Right atrium auricular region (tissue), 2 donors: Measurements from ENCODE around the gene ETHE1. TPM values are rescaled to one million over a fixed set of nuclear protein-coding genes. Genes with fewer than 3 reads are reported as not detected.

ENCODE experiments used
- DNase-seq: peaks from one replicate; pipeline ENCODE4 v3.0.0-alpha.2; 2019; ENCODE audit warnings: low spot score
- H3K27ac ChIP-seq, 2 donors: fragments of 200-600 bp; sonication (generic); 1 replicate in 1 of 2; 2 replicates in 1 of 2; pipeline ENCODE4 v1.5.1; 2016 to 2019
- H3K27me3 ChIP-seq, 2 donors: fragments of 200-600 bp; sonication (generic); one replicate each; pipeline versions ENCODE4 v1.5.1 to v1.6.0; 2017 to 2019
- H3K36me3 ChIP-seq: fragments of 200-600 bp; sonication (generic); one replicate; pipeline ENCODE4 v1.5.1; 2016
- H3K4me1 ChIP-seq, 2 donors: fragments of 200-600 bp; sonication (generic); one replicate each; pipeline versions ENCODE4 v1.5.1 to v1.6.0; 2017 to 2019
- H3K4me3 ChIP-seq, 2 donors: fragments of 200-600 bp; sonication (generic); 1 replicate in 1 of 2; 2 replicates in 1 of 2; pipeline ENCODE4 v1.5.1; 2017 to 2019; ENCODE audit warnings: mild to moderate bottlenecking in 1 of 2, moderate library complexity in 1 of 2
- H3K9me3 ChIP-seq, 2 donors: fragments of 200-600 bp; sonication (generic); one replicate each; pipeline ENCODE4 v1.5.1; 2019
- CTCF ChIP-seq, 2 donors: fragments of 200-600 bp; sonication (generic); IDR thresholded peaks; one replicate each; pipeline ENCODE4 v1.5.1; 2019; ENCODE audit warnings: antibody characterized with exemption in 2 of 2
- total RNA-seq, 2 donors: library from RNA; depleted of rRNA; stranded (reverse); fragments of >200 nt; gene quantifications; one replicate each; pipeline ENCODE4 v1.1.0, GENCODE V29; 2016

ETHE1 gene
- total RNA-seq, 2 donors from 2014 or later = 17.9 to 25.4 TPM

GRCh38 chr19:43546581-43546980, 19.6 kb upstream of the ETHE1 start:
- TF ChIP-seq CTCF (IDR thresholded peaks at IDR 0.05) = no peak
- H3K4me1 ChIP-seq = no peaks in the 10 kb centered on the region
- no peak for DNase-seq
- no peak overlapping the region for H3K4me3 ChIP-seq
- H3K9me3 ChIP-seq = no peaks in the 10 kb centered on the region
- H3K27me3 ChIP-seq = no peaks in the 10 kb centered on the region
- peaks cover 50% of the 10 kb centered on the region for H3K36me3 ChIP-seq
- no peak overlapping the region for H3K27ac ChIP-seq

GRCh38 chr19:43545981-43546380, 19.0 kb upstream of the ETHE1 start:
- Histone ChIP-seq H3K4me3 (no peak overlapping the region), H3K9me3 (no peaks in the 10 kb centered on the region), H3K36me3 (peaks cover 47% of the 10 kb centered on the region), H3K27me3 (no peaks in the 10 kb centered on the region), H3K4me1 (no peaks in the 10 kb centered on the region), H3K27ac (no peak overlapping the region)
- TF ChIP-seq CTCF (IDR thresholded peaks at IDR 0.05) = no peak
- DNase-seq = no peak

GRCh38 chr19:43545276-43545675, 18.3 kb upstream of the ETHE1 start:
- no peak overlapping the region for H3K27ac ChIP-seq
- peaks cover 40% of the 10 kb centered on the region for H3K36me3 ChIP-seq
- H3K27me3 ChIP-seq = no peaks in the 10 kb centered on the region
- no peaks in the 10 kb centered on the region for H3K4me1 ChIP-seq
- no peak overlapping the region for H3K4me3 ChIP-seq
- TF ChIP-seq CTCF (IDR thresholded peaks at IDR 0.05) = no peak
- DNase-seq = no peak
- H3K9me3 ChIP-seq = no peaks in the 10 kb centered on the region

GRCh38 chr19:43544077-43544476, 17.1 kb upstream of the ETHE1 start:
- Histone ChIP-seq H3K9me3 (peaks cover under 1 to 5% of the 10 kb centered on the region in 2 donors), H3K27me3 (no peaks in the 10 kb centered on the region), H3K4me1 (no peaks in the 10 kb centered on the region), H3K4me3 (no peak overlapping the region), H3K27ac (no peak overlapping the region), H3K36me3 (peaks cover 39% of the 10 kb centered on the region)
- DNase-seq = no peak
- no peak for TF ChIP-seq CTCF (IDR thresholded peaks at IDR 0.05)

- Histone ChIP-seq H3K36me3 (peaks cover 39% of the 10 kb centered on the region), H3K9me3 (peaks cover 4 to 12% of the 10 kb centered on the region in 2 donors), H3K27ac (no peak overlapping the region), H3K4me3 (no peak overlapping the region), H3K4me1 (no peaks in the 10 kb centered on the region), H3K27me3 (no peaks in the 10 kb centered on the region)
- no peak for DNase-seq
- no peak for TF ChIP-seq CTCF (IDR thresholded peaks at IDR 0.05)
Measured at GRCh38 chr19:43541920-43542650, 15.1 kb upstream of the ETHE1 start.

- no peak for DNase-seq
- Histone ChIP-seq H3K27ac (no peak overlapping the region), H3K9me3 (peaks cover 4 to 12% of the 10 kb centered on the region in 2 donors), H3K4me3 (no peak overlapping the region), H3K36me3 (peaks cover 35% of the 10 kb centered on the region), H3K27me3 (no peaks in the 10 kb centered on the region), H3K4me1 (peaks cover 0 to 3% of the 10 kb centered on the region in 2 donors)
- TF ChIP-seq CTCF (IDR thresholded peaks at IDR 0.05) = no peak
Measured at GRCh38 chr19:43540381-43540780, 13.4 kb upstream of the ETHE1 start.
